HG02973 (cell line): ENCODE measurements around the gene CEBPZOS.
"Not testable (repeated sequence)": the region's sequence is repeated elsewhere in the genome, so short reads cannot be mapped to it uniquely, and the experiment has no call there.

Source experiments
- ATAC-seq: cut with Tn5 transposase; IDR thresholded peaks from one replicate; pipeline ENCODE4 v1.9.1; 2021; ENCODE audit warnings: moderate library complexity; ENCODE audit not compliant: unreplicated experiment

The CEBPZOS gene

GRCh38 chr2:37190290-37190689 is 6.0 kb upstream of the CEBPZOS start:
- no peak for ATAC-seq

GRCh38 chr2:37191253-37191652 is 5.0 kb upstream of the CEBPZOS start:
- no peak for ATAC-seq

GRCh38 chr2:37191747-37192146 is 4.5 kb upstream of the CEBPZOS start:
- ATAC-seq: no peak

GRCh38 chr2:37192551-37192950 is 3.7 kb upstream of the CEBPZOS start:
- no peak for ATAC-seq

GRCh38 chr2:37195862-37196319 is 405 bp upstream of the CEBPZOS start:
- ATAC-seq: not testable (repeated sequence)

- no peak for ATAC-seq
Measured at GRCh38 chr2:37198681-37199065, 2.4 kb downstream of the CEBPZOS start.

- ATAC-seq: no peak
Measured at GRCh38 chr2:37201208-37201607, 4.9 kb downstream of the CEBPZOS start.

- ATAC-seq: no peak
Measured at GRCh38 chr2:37201766-37202165, 5.5 kb downstream of the CEBPZOS start.

GRCh38 chr2:37203708-37204107 is 7.4 kb downstream of the CEBPZOS start:
- no peak for ATAC-seq

GRCh38 chr2:37205071-37205661 is 8.9 kb downstream of the CEBPZOS start:
- not testable (repeated sequence) for ATAC-seq

GRCh38 chr2:37205689-37206341 is 9.5 kb downstream of the CEBPZOS start:
- ATAC-seq: no peak

GRCh38 chr2:37206760-37207159 is 10.5 kb downstream of the CEBPZOS start:
- ATAC-seq: not testable (repeated sequence)

GRCh38 chr2:37211212-37211611 is 14.9 kb downstream of the CEBPZOS start:
- no peak for ATAC-seq

- no peak for ATAC-seq
Measured at GRCh38 chr2:37211939-37212338, 15.6 kb downstream of the CEBPZOS start.

GRCh38 chr2:37215250-37215649 is 19.0 kb downstream of the CEBPZOS start:
- ATAC-seq: no peak

- ATAC-seq: no peak
Measured at GRCh38 chr2:37219046-37219445, 22.8 kb downstream of the CEBPZOS start.

- no peak for ATAC-seq
Measured at GRCh38 chr2:37223131-37223530, 26.8 kb downstream of the CEBPZOS start.

- ATAC-seq: no peak
Measured at GRCh38 chr2:37224063-37224462, 27.8 kb downstream of the CEBPZOS start.

GRCh38 chr2:37225129-37225528 is 28.8 kb downstream of the CEBPZOS start:
- ATAC-seq: not testable (repeated sequence)

GRCh38 chr2:37226863-37227262 is 30.6 kb downstream of the CEBPZOS start:
- ATAC-seq: no peak

- ATAC-seq: no peak
Measured at GRCh38 chr2:37228788-37229187, 32.5 kb downstream of the CEBPZOS start.

- no peak for ATAC-seq
Measured at GRCh38 chr2:37230581-37230980, 34.3 kb downstream of the CEBPZOS start.
